ENCODE measurements around the gene TIMM50. TPM values are rescaled to one million over a fixed set of nuclear protein-coding genes. Genes with fewer than 3 reads are reported as not detected.

TIMM50 gene
- total and polyA plus RNA-seq, 2 of the 13 experiments (the other 11 are each of a cell fraction or from before 2014, with no cell fraction given) = 91.1 to 92.5 TPM

- peak; percentile 85; the same call in 1 of the 2 replicates for TF ChIP-seq CBX5 (CRISPR knock-in tag; IDR thresholded peaks at IDR 0.05; ENCODE audit: borderline replicate concordance)
- peak; percentile 33 for TF ChIP-seq PATZ1 (CRISPR knock-in tag; IDR thresholded peaks at IDR 0.05)
- peak; percentile 61 for TF ChIP-seq BCL6 (CRISPR knock-in tag; IDR thresholded peaks at IDR 0.05)
- peak; percentile 88 for TF ChIP-seq SRSF1 (optimal IDR thresholded peaks at IDR 0.05; ENCODE audit: low read depth, low read length)
- TF ChIP-seq YEATS2 (CRISPR knock-in tag; IDR thresholded peaks at IDR 0.05; ENCODE audit: borderline replicate concordance) = peak; percentile 100
- TF ChIP-seq ZNF275 (CRISPR knock-in tag; IDR thresholded peaks at IDR 0.05; ENCODE audit: borderline replicate concordance) = no peak; the same call in 1 of the 2 replicates
- no peak for TF ChIP-seq HNRNPUL1 (IDR thresholded peaks at IDR 0.05; ENCODE audit: low read depth, low read length)
- TF ChIP-seq MAX (IDR thresholded peaks at IDR 0.05) = peak; percentile 94
- peak; percentile 66; the same call in 1 of the 2 replicates for TF ChIP-seq GFI1 (CRISPR knock-in tag; IDR thresholded peaks at IDR 0.05; ENCODE audit: borderline replicate concordance)
- no peak; the same call in 1 of the 2 replicates for TF ChIP-seq AKAP8 (CRISPR knock-in tag; IDR thresholded peaks at IDR 0.05)
- no peak for TF ChIP-seq KDM1A (CRISPR knock-in tag; IDR thresholded peaks at IDR 0.05)
- peak; percentile 92 for TF ChIP-seq TARDBP (CRISPR knock-in tag; IDR thresholded peaks at IDR 0.05)
- no peak for TF ChIP-seq CERS6 (CRISPR knock-in tag; IDR thresholded peaks at IDR 0.05)
- peak; percentile 94 for TF ChIP-seq ZNF574 (CRISPR knock-in tag; IDR thresholded peaks at IDR 0.05)
- 0 out of 2 replicates have a peak, but pooled peaks have one; percentile 33 for TF ChIP-seq ZNF567 (CRISPR knock-in tag; IDR thresholded peaks at IDR 0.05; ENCODE audit: borderline replicate concordance)
- peak; percentile 99 for TF ChIP-seq SPEN (CRISPR knock-in tag; IDR thresholded peaks at IDR 0.05; ENCODE audit: low read depth)
- TF ChIP-seq E2F5 (CRISPR knock-in tag; conservative IDR thresholded peaks at IDR 0.05) = peak; percentile 91
- 0 out of 2 replicates have a peak, but pooled peaks have one; percentile 26 for TF ChIP-seq ZNF441 (CRISPR knock-in tag; IDR thresholded peaks at IDR 0.05; ENCODE audit: borderline replicate concordance)
- TF ChIP-seq ZNF460 (CRISPR knock-in tag; IDR thresholded peaks at IDR 0.05; ENCODE audit: borderline replicate concordance) = no peak; the same call in 1 of the 2 replicates
- TF ChIP-seq NR2C2 (CRISPR knock-in tag; IDR thresholded peaks at IDR 0.05; ENCODE audit: borderline replicate concordance) = peak; percentile 96
Observed at GRCh38 chr19:39435499-39436349, 44.9 kb upstream of the TIMM50 start, which contains the start of gene RPS16 (continued).

Data from HepG2 (cell line).